Lower leg skin (tissue), 4 donors: ENCODE results near the gene VPS8. TPM values are rescaled to one million over a fixed set of nuclear protein-coding genes. Genes with fewer than 3 reads are reported as not detected.

ENCODE experiments used
- DNase-seq, 2 donors: peaks; one replicate each; pipeline ENCODE4 v3.0.0-alpha.2; 2019; ENCODE audit warnings: low spot score in 2 of 2
- H3K4me3 ChIP-seq: fragments of 200-600 bp; sonication (generic); 2 replicates; pipeline ENCODE4 v1.5.1; 2017; ENCODE audit warnings: mild to moderate bottlenecking, low read depth; ENCODE audit not compliant: poor library complexity, severe bottlenecking
- CTCF ChIP-seq, 3 donors: fragments of 450-650 bp; IDR thresholded peaks; one replicate each; pipeline ENCODE4 v1.5.1; 2016; ENCODE audit warnings: antibody characterized with exemption in 3 of 3, mild to moderate bottlenecking in 3 of 3, moderate library complexity in 2 of 3
- POLR2A ChIP-seq, 2 donors: fragments of 450-650 bp; IDR thresholded peaks; one replicate each; pipeline ENCODE4 v1.6.1; 2016 to 2017; ENCODE audit warnings: antibody characterized with exemption in 2 of 2, mild to moderate bottlenecking in 1 of 2, moderate library complexity in 1 of 2
- WGBS, 2 donors: methylation state at CpG; one replicate each; pipeline ENCODE4 v1.1.5; 2018; 5-methylcytosine and 5-hydroxymethylcytosine counted together
- intact Hi-C: fragments of 100-400 bp; cut with DNase I; formaldehyde crosslinking; loops from one replicate; pipeline ENCODE4 v1.15.0; 2023; ENCODE audit warnings: low total_unique reads
- total RNA-seq, 4 donors: library from RNA; depleted of rRNA; stranded (reverse); fragments of >200 nt; gene quantifications; one replicate each; pipeline ENCODE4 v1.1.0, GENCODE V29; 2016

Gene VPS8
- total RNA-seq, 4 donors from 2014 or later, result 31.4 to 67.7 (median 55.1) TPM

GRCh38 chr3:184836090-184836822 lies 24.3 kb downstream of the VPS8 start:
- WGBS, 2 donors, result 61 to 64% methylated on average over 2 of the region's 2 CpGs
- intact Hi-C loops, result no loop called here
- no peak overlapping the region for H3K4me3 ChIP-seq
- no peak for DNase-seq
- no peak for TF ChIP-seq CTCF (IDR thresholded peaks at IDR 0.05)

- WGBS, 2 donors, result 63 to 64% methylated on average over 1 of the region's 1 CpG
- no peak overlapping the region for H3K4me3 ChIP-seq
- TF ChIP-seq POLR2A (IDR thresholded peaks at IDR 0.05) (no peak), CTCF (IDR thresholded peaks at IDR 0.05) (no peak)
- intact Hi-C loops, result no loop called here
- DNase-seq, result no peak
Observed at GRCh38 chr3:184842433-184842832, 30.5 kb downstream of the VPS8 start.

- no peak for DNase-seq
- intact Hi-C loops, result no loop called here
- H3K4me3 ChIP-seq, result no peak overlapping the region
- TF ChIP-seq CTCF (IDR thresholded peaks at IDR 0.05) (no peak), POLR2A (IDR thresholded peaks at IDR 0.05) (no peak)
Observed at GRCh38 chr3:184845819-184846218, 33.9 kb downstream of the VPS8 start.

- no peak for DNase-seq
- 84 to 91% methylated on average over 6 of the region's 6 CpGs for WGBS, 2 donors
- intact Hi-C loops, result no loop called here
- no peak for TF ChIP-seq POLR2A (IDR thresholded peaks at IDR 0.05)
- no peak for TF ChIP-seq CTCF (IDR thresholded peaks at IDR 0.05)
- no peak overlapping the region for H3K4me3 ChIP-seq
Observed at GRCh38 chr3:184846496-184846895, 34.5 kb downstream of the VPS8 start.

- intact Hi-C loops, result no loop called here
- 81 to 90% methylated on average over 4 of the region's 4 CpGs for WGBS, 2 donors
- no peak for DNase-seq
- no peak for TF ChIP-seq CTCF (IDR thresholded peaks at IDR 0.05)
- no peak for TF ChIP-seq POLR2A (IDR thresholded peaks at IDR 0.05)
- no peak overlapping the region for H3K4me3 ChIP-seq
Observed at GRCh38 chr3:184848934-184849333, 37.0 kb downstream of the VPS8 start.

- no peak overlapping the region for H3K4me3 ChIP-seq
- intact Hi-C loops, result no loop called here
- DNase-seq, result no peak
- WGBS, 2 donors, result 90 to 91% methylated on average over 2 of the region's 2 CpGs
- TF ChIP-seq POLR2A (IDR thresholded peaks at IDR 0.05) (no peak), CTCF (IDR thresholded peaks at IDR 0.05) (no peak)
Observed at GRCh38 chr3:184850201-184850600, 38.2 kb downstream of the VPS8 start.
